OCI-LY1 (cell line): ENCODE data around the gene KLHL29.

Experiments used
- H2AFZ ChIP-seq: fragments of 200-600 bp; sonication (generic), shearing (Covaris generic); 2 replicates; pipeline ENCODE4 v1.6.0; 2014; ENCODE audit warnings: antibody characterized with exemption, mild to moderate bottlenecking, low read length
- H3F3A ChIP-seq: fragments of 200-600 bp; sonication (generic), shearing (Covaris generic); 2 replicates; pipeline ENCODE4 v1.6.0; 2014; ENCODE audit warnings: mild to moderate bottlenecking, antibody characterized with exemption, low read length, moderate library complexity; ENCODE audit not compliant: insufficient read depth
- H3K27ac ChIP-seq: fragments of 200-600 bp; sonication (generic); 2 replicates; pipeline ENCODE4 v1.5.1; 2014; ENCODE audit warnings: low read length, mixed run types, mild to moderate bottlenecking, low read depth; ENCODE audit not compliant: poor library complexity, severe bottlenecking
- H3K27me3 ChIP-seq: fragments of 200-600 bp; sonication (generic); 2 replicates; pipeline ENCODE4 v1.6.0; 2014; ENCODE audit warnings: antibody characterized with exemption, mild to moderate bottlenecking, low read length, moderate library complexity; ENCODE audit not compliant: insufficient read depth
- H3K36me3 ChIP-seq: fragments of 200-600 bp; sonication (generic); 2 replicates; pipeline ENCODE4 v1.6.1; 2014; ENCODE audit warnings: mild to moderate bottlenecking, antibody characterized with exemption, low read length, moderate library complexity, mixed read lengths; ENCODE audit not compliant: insufficient read depth
- H3K4me1 ChIP-seq: fragments of 200-600 bp; sonication (generic); 2 replicates; pipeline ENCODE4 v1.5.1; 2014; ENCODE audit warnings: mild to moderate bottlenecking, low read length, moderate library complexity; ENCODE audit not compliant: insufficient read depth, severe bottlenecking
- H3K4me2 ChIP-seq: fragments of 200-600 bp; sonication (generic), shearing (Covaris generic); 2 replicates; pipeline ENCODE4 v1.6.1; 2014; ENCODE audit warnings: low read length
- H3K4me3 ChIP-seq: fragments of 200-600 bp; sonication (generic); 2 replicates; pipeline ENCODE4 v1.5.1; 2014; ENCODE audit warnings: low read length, low read depth, mild to moderate bottlenecking, mixed read lengths; ENCODE audit not compliant: poor library complexity, severe bottlenecking
- H3K79me2 ChIP-seq: fragments of 200-600 bp; shearing (Covaris generic); 2 replicates; pipeline ENCODE4 v1.6.1; 2016; ENCODE audit warnings: mixed run types, low read length, mixed read lengths; ENCODE audit not compliant: insufficient read depth
- H3K9ac ChIP-seq: fragments of 200-600 bp; sonication (generic), shearing (Covaris generic); 2 replicates; pipeline ENCODE4 v1.6.1; 2014; ENCODE audit warnings: mild to moderate bottlenecking, low read length, mixed read lengths
- H3K9me2 ChIP-seq: fragments of 200-600 bp; sonication (generic), shearing (Covaris generic); 2 replicates; pipeline ENCODE4 v1.6.1; 2014; ENCODE audit warnings: low read depth, mild to moderate bottlenecking, low read length, mixed read lengths
- H3K9me3 ChIP-seq: fragments of 200-600 bp; shearing (Covaris generic); 2 replicates; pipeline ENCODE4 v1.6.1; 2014; ENCODE audit warnings: low read length, mixed read lengths
- H4K20me1 ChIP-seq: fragments of 200-600 bp; sonication (generic), shearing (Covaris generic); 2 replicates; pipeline ENCODE4 v1.6.0; 2016; ENCODE audit warnings: mild to moderate bottlenecking, low read length; ENCODE audit not compliant: insufficient read depth
- EZH2 ChIP-seq: fragments of 200-600 bp; sonication (generic), shearing (Covaris generic); IDR thresholded peaks from 2 replicates; pipeline ENCODE4 v1.8.0; 2017; ENCODE audit warnings: borderline replicate concordance, mixed run types, mild to moderate bottlenecking, antibody characterized with exemption, low read length, moderate library complexity, mixed read lengths
- TF ChIP-seq, protein P1 (sequence below): fragments of 200-600 bp; sonication (generic), shearing (Covaris generic); IDR thresholded peaks from 2 replicates; pipeline ENCODE4 v1.5.1; 2017; ENCODE audit warnings: mild to moderate bottlenecking, antibody characterized with exemption, low read length, moderate library complexity, mixed read lengths

Gene KLHL29

DNA sequence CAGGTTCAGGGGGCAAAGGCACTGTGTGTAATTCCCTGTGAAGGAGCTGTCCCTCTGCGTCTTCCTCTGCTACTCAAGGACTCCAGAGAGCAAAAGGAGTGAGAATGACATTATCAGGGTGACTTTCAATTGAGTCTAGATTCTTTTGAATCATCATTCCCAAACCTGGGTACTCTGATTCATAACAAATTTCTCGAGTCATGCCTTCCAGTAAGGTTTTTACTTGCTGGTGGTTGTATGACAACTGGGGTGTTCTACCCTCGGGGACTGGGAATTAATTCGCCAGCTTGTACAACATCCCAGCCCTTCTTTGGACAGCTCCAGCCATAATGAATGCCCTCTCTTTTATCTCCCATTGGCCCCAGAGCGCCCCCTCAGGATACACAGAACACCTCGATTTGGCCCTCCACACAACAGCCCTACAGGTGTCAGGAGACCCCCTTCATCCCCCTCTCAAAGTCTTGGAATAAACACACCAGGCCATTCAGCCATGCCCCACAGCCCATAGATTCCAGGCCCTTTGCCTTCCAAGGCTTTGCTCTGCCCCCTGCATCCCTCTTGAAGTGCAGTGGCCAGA lies 254.5 kb downstream of the KLHL29 start:
- Histone ChIP-seq H4K20me1 (no peaks in the 10 kb centered on the region), H3K36me3 (no peaks in the 10 kb centered on the region), H3K9me3 (no peaks in the 10 kb centered on the region), H3K4me3 (no peak overlapping the region), H3K79me2 (no peaks in the 10 kb centered on the region), H3F3A (no peaks in the 10 kb centered on the region), H3K27me3 (peaks cover 7% of the 10 kb centered on the region; the same call in 1 of the 2 replicates), H2AFZ (no peak overlapping the region), H3K9me2 (no peaks in the 10 kb centered on the region), H3K27ac (no peak overlapping the region), H3K4me1 (no peaks in the 10 kb centered on the region), H3K4me2 (no peak overlapping the region), H3K9ac (no peak overlapping the region)
- no peak for TF ChIP-seq EZH2
- TF ChIP-seq, protein P1, sequence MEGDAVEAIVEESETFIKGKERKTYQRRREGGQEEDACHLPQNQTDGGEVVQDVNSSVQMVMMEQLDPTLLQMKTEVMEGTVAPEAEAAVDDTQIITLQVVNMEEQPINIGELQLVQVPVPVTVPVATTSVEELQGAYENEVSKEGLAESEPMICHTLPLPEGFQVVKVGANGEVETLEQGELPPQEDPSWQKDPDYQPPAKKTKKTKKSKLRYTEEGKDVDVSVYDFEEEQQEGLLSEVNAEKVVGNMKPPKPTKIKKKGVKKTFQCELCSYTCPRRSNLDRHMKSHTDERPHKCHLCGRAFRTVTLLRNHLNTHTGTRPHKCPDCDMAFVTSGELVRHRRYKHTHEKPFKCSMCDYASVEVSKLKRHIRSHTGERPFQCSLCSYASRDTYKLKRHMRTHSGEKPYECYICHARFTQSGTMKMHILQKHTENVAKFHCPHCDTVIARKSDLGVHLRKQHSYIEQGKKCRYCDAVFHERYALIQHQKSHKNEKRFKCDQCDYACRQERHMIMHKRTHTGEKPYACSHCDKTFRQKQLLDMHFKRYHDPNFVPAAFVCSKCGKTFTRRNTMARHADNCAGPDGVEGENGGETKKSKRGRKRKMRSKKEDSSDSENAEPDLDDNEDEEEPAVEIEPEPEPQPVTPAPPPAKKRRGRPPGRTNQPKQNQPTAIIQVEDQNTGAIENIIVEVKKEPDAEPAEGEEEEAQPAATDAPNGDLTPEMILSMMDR = no peak

DNA sequence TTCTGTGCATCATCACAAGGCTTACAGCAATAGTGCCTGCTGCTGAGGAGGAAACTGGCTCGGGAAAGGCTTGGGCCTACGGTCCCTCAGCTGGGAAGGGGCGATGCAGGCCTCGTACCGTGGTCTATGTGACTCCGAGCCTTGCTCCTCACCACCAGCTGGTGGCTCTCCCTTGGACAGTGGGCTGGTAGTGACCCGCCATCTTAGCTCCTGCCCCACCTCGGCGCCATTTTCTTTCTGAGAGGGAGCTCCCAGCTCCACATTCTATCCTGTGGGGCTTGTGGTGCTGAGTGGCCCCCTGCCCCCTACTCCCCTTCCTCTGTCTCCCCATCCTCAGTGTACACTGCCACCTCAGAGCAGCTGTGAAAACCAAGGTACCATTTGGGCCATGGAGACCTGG lies 255.7 kb downstream of the KLHL29 start:
- Histone ChIP-seq H3F3A (no peaks in the 10 kb centered on the region), H3K4me3 (no peak overlapping the region), H2AFZ (no peak overlapping the region), H3K4me1 (no peaks in the 10 kb centered on the region), H3K9ac (no peak overlapping the region), H4K20me1 (no peaks in the 10 kb centered on the region), H3K9me2 (no peaks in the 10 kb centered on the region), H3K36me3 (no peaks in the 10 kb centered on the region), H3K27ac (no peak overlapping the region), H3K27me3 (peaks cover 2% of the 10 kb centered on the region; the same call in 1 of the 2 replicates), H3K4me2 (no peak overlapping the region), H3K79me2 (no peaks in the 10 kb centered on the region), H3K9me3 (no peaks in the 10 kb centered on the region)
- no peak for TF ChIP-seq EZH2
- TF ChIP-seq, protein P1 = no peak

DNA sequence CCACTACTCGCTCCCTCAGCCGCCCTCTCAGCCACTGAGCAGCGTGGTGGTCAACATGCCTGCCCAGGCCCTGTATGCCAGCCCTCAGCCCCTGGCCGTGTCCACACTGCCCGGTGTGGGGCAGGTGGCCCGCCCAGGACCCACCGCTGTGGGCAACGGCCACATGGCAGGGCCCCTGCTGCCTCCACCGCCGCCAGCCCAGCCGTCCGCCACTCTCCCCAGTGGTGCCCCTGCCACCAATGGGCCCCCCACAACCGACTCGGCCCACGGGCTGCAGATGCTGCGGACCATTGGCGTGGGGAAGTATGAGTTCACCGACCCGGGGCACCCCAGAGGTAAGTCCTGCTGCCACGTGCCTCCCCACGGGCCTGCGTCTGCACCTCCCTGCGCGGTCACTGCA lies 257.5 kb downstream of the KLHL29 start:
- H3K4me3 ChIP-seq = no peak overlapping the region
- H4K20me1 ChIP-seq = no peaks in the 10 kb centered on the region
- no peak overlapping the region for H3K9ac ChIP-seq
- H3K9me3 ChIP-seq = no peaks in the 10 kb centered on the region
- H3K27me3 ChIP-seq = no peaks in the 10 kb centered on the region; the same call in 1 of the 2 replicates
- H3F3A ChIP-seq = no peaks in the 10 kb centered on the region
- no peak overlapping the region for H2AFZ ChIP-seq
- H3K4me2 ChIP-seq = no peak overlapping the region
- H3K4me1 ChIP-seq = no peaks in the 10 kb centered on the region
- TF ChIP-seq EZH2 = no peak
- TF ChIP-seq, protein P1 = no peak
- H3K9me2 ChIP-seq = no peaks in the 10 kb centered on the region
- H3K27ac ChIP-seq = no peak overlapping the region
- no peaks in the 10 kb centered on the region for H3K79me2 ChIP-seq
- H3K36me3 ChIP-seq = no peaks in the 10 kb centered on the region
